Trophoblast cell (in vitro differentiated cells and primary cell): Measurements from ENCODE around the gene SLIT1.

Source experiments
- DNase-seq, 2 donors: peaks; one replicate each; pipeline ENCODE4 v3.0.0-alpha.2; 2016
- H2AFZ ChIP-seq: 2 replicates; pipeline ENCODE4 v1.6.1; 2013; ENCODE audit warnings: low read length, moderate library complexity, mild to moderate bottlenecking; ENCODE audit not compliant: insufficient read depth, poor library complexity
- H2AK5ac ChIP-seq: 2 replicates; pipeline ENCODE4 v1.6.1; 2013; ENCODE audit warnings: mild to moderate bottlenecking, low read length
- H2BK120ac ChIP-seq: 2 replicates; pipeline ENCODE4 v1.6.1; 2013; ENCODE audit warnings: low read length, mild to moderate bottlenecking, moderate library complexity; ENCODE audit not compliant: insufficient read depth, poor library complexity
- H2BK12ac ChIP-seq: 2 replicates; pipeline ENCODE4 v1.6.1; 2013; ENCODE audit warnings: mild to moderate bottlenecking, low read length, moderate library complexity
- H2BK5ac ChIP-seq: 2 replicates; pipeline ENCODE4 v1.6.1; 2013; ENCODE audit warnings: low read length, low read depth, moderate library complexity, mild to moderate bottlenecking; ENCODE audit not compliant: poor library complexity
- H3K14ac ChIP-seq: 2 replicates; pipeline ENCODE4 v1.6.1; 2013; ENCODE audit warnings: mild to moderate bottlenecking, low read length
- H3K18ac ChIP-seq: 2 replicates; pipeline ENCODE4 v1.6.1; 2013; ENCODE audit warnings: mild to moderate bottlenecking, low read length
- H3K23ac ChIP-seq: 2 replicates; pipeline ENCODE4 v1.6.1; 2013; ENCODE audit warnings: low read length
- H3K27ac ChIP-seq: 2 replicates; pipeline ENCODE4 v1.5.1; 2013; ENCODE audit warnings: low read depth, mild to moderate bottlenecking, inconsistent platforms, low read length, moderate library complexity
- H3K27me3 ChIP-seq: 2 replicates; pipeline ENCODE4 v1.6.1; 2013; ENCODE audit warnings: inconsistent platforms, mild to moderate bottlenecking, low read length, moderate library complexity; ENCODE audit not compliant: insufficient read depth
- H3K36me3 ChIP-seq, 2 experiments: 1 replicate in 1 of 2; 2 replicates in 1 of 2; pipeline ENCODE4 v1.6.1; 2013; ENCODE audit warnings: low read length in 2 of 2, mild to moderate bottlenecking in 2 of 2, moderate library complexity in 1 of 2; ENCODE audit not compliant: insufficient read depth in 2 of 2, control insufficient read depth in 1 of 2
- H3K4ac ChIP-seq: 2 replicates; pipeline ENCODE4 v1.6.1; 2013; ENCODE audit warnings: low read depth, mild to moderate bottlenecking, low read length, moderate library complexity
- H3K4me1 ChIP-seq, 2 experiments: 1 replicate in 1 of 2; 2 replicates in 1 of 2; pipeline ENCODE4 v1.6.1; 2013; ENCODE audit warnings: low read length in 2 of 2, mild to moderate bottlenecking in 2 of 2, moderate library complexity in 1 of 2; ENCODE audit not compliant: insufficient read depth in 2 of 2, control insufficient read depth in 1 of 2
- H3K4me2 ChIP-seq: 2 replicates; pipeline ENCODE4 v1.6.1; 2013; ENCODE audit warnings: inconsistent platforms, mild to moderate bottlenecking, low read length, moderate library complexity
- H3K4me3 ChIP-seq: 2 replicates; pipeline ENCODE4 v1.5.1; 2013; ENCODE audit warnings: mild to moderate bottlenecking, low read depth, low read length, inconsistent platforms
- H3K79me1 ChIP-seq: one replicate; pipeline ENCODE4 v1.6.1; 2013; ENCODE audit warnings: low read length
- H3K79me2 ChIP-seq: 2 replicates; pipeline ENCODE4 v1.6.1; 2013; ENCODE audit warnings: low read length, mild to moderate bottlenecking; ENCODE audit not compliant: control insufficient read depth, insufficient read depth, poor library complexity
- H3K9ac ChIP-seq: 2 replicates; pipeline ENCODE4 v1.6.1; 2013; ENCODE audit warnings: mild to moderate bottlenecking, low read length
- H3K9me3 ChIP-seq: 2 replicates; pipeline ENCODE4 v1.6.1; 2013; ENCODE audit warnings: low read depth, mild to moderate bottlenecking, control low read depth, inconsistent platforms, low read length; ENCODE audit not compliant: insufficient read depth
- H4K12ac ChIP-seq: 2 replicates; pipeline ENCODE4 v1.6.1; 2013; ENCODE audit warnings: low read depth, mild to moderate bottlenecking, low read length, moderate library complexity
- H4K8ac ChIP-seq: 2 replicates; pipeline ENCODE4 v1.6.1; 2013; ENCODE audit warnings: low read depth, mild to moderate bottlenecking, low read length, moderate library complexity
- H4K91ac ChIP-seq: one replicate; pipeline ENCODE4 v1.6.1; 2013; ENCODE audit warnings: low read depth, mild to moderate bottlenecking, low read length, moderate library complexity
- WGBS: extraction: QIAGEN DNeasy Blood & Tissue Kit; methylation state at CpG from one replicate; pipeline ENCODE4 v1.1.7; 2013; ENCODE audit warnings: missing lambda C conversion rate; ENCODE audit not compliant: insufficient read length, insufficient coverage; ENCODE audit errors: extremely low coverage; 5-methylcytosine and 5-hydroxymethylcytosine counted together

Gene SLIT1

GRCh38 chr10:97023401-97024167 is 162.2 kb downstream of the SLIT1 start:
- Histone ChIP-seq H3K36me3 (no peaks in the 10 kb centered on the region), H4K8ac (no peak overlapping the region), H3K4ac (no peak overlapping the region), H3K79me1 (no peaks in the 10 kb centered on the region), H2BK5ac (no peak overlapping the region), H2AFZ (no peak overlapping the region), H3K4me3 (no peak overlapping the region), H3K9ac (no peak overlapping the region), H4K91ac (no peak overlapping the region), H3K4me2 (no peak overlapping the region), H4K12ac (no peak overlapping the region), H3K4me1 (no peaks in the 10 kb centered on the region), H3K9me3 (no peaks in the 10 kb centered on the region), H3K27me3 (no peaks in the 10 kb centered on the region), H3K79me2 (no peaks in the 10 kb centered on the region), H2AK5ac (no peak overlapping the region), H3K27ac (no peak overlapping the region), H3K14ac (no peak overlapping the region), H2BK12ac (no peak overlapping the region), H3K23ac (no peak overlapping the region), H3K18ac (no peak overlapping the region), H2BK120ac (no peak overlapping the region)
- no CpG with 5 or more reads among the region's 14 CpGs for WGBS
- DNase-seq: no peak

- DNase-seq: no peak
- Histone ChIP-seq H3K9me3 (no peaks in the 10 kb centered on the region), H2AFZ (no peak overlapping the region), H2BK5ac (no peak overlapping the region), H2BK12ac (no peak overlapping the region), H3K14ac (no peak overlapping the region), H3K4me3 (no peak overlapping the region), H3K36me3 (no peaks in the 10 kb centered on the region), H2AK5ac (no peak overlapping the region), H4K8ac (no peak overlapping the region), H4K91ac (no peak overlapping the region), H3K9ac (no peak overlapping the region), H4K12ac (no peak overlapping the region), H3K79me1 (no peaks in the 10 kb centered on the region), H3K4me1 (no peaks in the 10 kb centered on the region), H2BK120ac (no peak overlapping the region), H3K79me2 (no peaks in the 10 kb centered on the region), H3K27ac (no peak overlapping the region), H3K23ac (no peak overlapping the region), H3K27me3 (no peaks in the 10 kb centered on the region), H3K4me2 (no peak overlapping the region), H3K4ac (no peak overlapping the region), H3K18ac (no peak overlapping the region)
- no CpG with 5 or more reads among the region's 7 CpGs for WGBS
Measured at GRCh38 chr10:97022616-97023015, 163.1 kb downstream of the SLIT1 start.

GRCh38 chr10:97020452-97021400 is 165.0 kb downstream of the SLIT1 start:
- no peak overlapping the region for H4K12ac ChIP-seq
- H3K4me2 ChIP-seq: no peak overlapping the region
- no peak overlapping the region for H2BK12ac ChIP-seq
- DNase-seq: no peak
- H4K91ac ChIP-seq: no peak overlapping the region
- no peaks in the 10 kb centered on the region for H3K4me1 ChIP-seq
- H3K27me3 ChIP-seq: no peaks in the 10 kb centered on the region
- no peaks in the 10 kb centered on the region for H3K9me3 ChIP-seq
- no peak overlapping the region for H2BK120ac ChIP-seq
- no peak overlapping the region for H3K27ac ChIP-seq
- WGBS: no CpG with 5 or more reads among the region's 25 CpGs
- H3K36me3 ChIP-seq: no peaks in the 10 kb centered on the region
- H3K79me1 ChIP-seq: no peaks in the 10 kb centered on the region
- H3K23ac ChIP-seq: no peak overlapping the region
- H2AFZ ChIP-seq: no peak overlapping the region
- H3K18ac ChIP-seq: no peak overlapping the region
- no peak overlapping the region for H4K8ac ChIP-seq
- no peak overlapping the region for H3K4ac ChIP-seq
- no peak overlapping the region for H2BK5ac ChIP-seq
- no peak overlapping the region for H3K4me3 ChIP-seq
- H3K14ac ChIP-seq: no peak overlapping the region
- no peaks in the 10 kb centered on the region for H3K79me2 ChIP-seq
- no peak overlapping the region for H3K9ac ChIP-seq
- no peak overlapping the region for H2AK5ac ChIP-seq

GRCh38 chr10:97019213-97019844 is 166.4 kb downstream of the SLIT1 start:
- H2BK120ac ChIP-seq: no peak overlapping the region
- WGBS: no CpG with 5 or more reads among the region's 12 CpGs
- no peaks in the 10 kb centered on the region for H3K36me3 ChIP-seq
- H3K18ac ChIP-seq: no peak overlapping the region
- no peaks in the 10 kb centered on the region for H3K27me3 ChIP-seq
- H3K9me3 ChIP-seq: no peaks in the 10 kb centered on the region
- H2BK5ac ChIP-seq: no peak overlapping the region
- no peaks in the 10 kb centered on the region for H3K79me1 ChIP-seq
- no peak overlapping the region for H2BK12ac ChIP-seq
- H3K4me1 ChIP-seq: no peaks in the 10 kb centered on the region
- H3K79me2 ChIP-seq: no peaks in the 10 kb centered on the region
- H3K23ac ChIP-seq: no peak overlapping the region
- H3K4ac ChIP-seq: no peak overlapping the region
- H2AK5ac ChIP-seq: no peak overlapping the region
- H3K27ac ChIP-seq: no peak overlapping the region
- H4K12ac ChIP-seq: no peak overlapping the region
- no peak overlapping the region for H3K14ac ChIP-seq
- no peak for DNase-seq
- no peak overlapping the region for H3K4me2 ChIP-seq
- H3K4me3 ChIP-seq: no peak overlapping the region
- no peak overlapping the region for H3K9ac ChIP-seq
- no peak overlapping the region for H2AFZ ChIP-seq
- no peak overlapping the region for H4K8ac ChIP-seq
- H4K91ac ChIP-seq: no peak overlapping the region
